T-helper 1 cell treated with Interleukin-12 subunit alpha and Interleukin-12 subunit beta and Interleukin-4 antibody, amounts not matched to agents 30 ng/mL and 1 ng/mL, for 36 hours (primary cell): ENCODE data around the gene DAB2IP. TPM values are rescaled to one million over a fixed set of nuclear protein-coding genes. Genes with fewer than 3 reads are reported as not detected.

Source experiments
- intact Hi-C: fragments of 100-400 bp; cut with micrococcal nuclease; formaldehyde crosslinking; loops from one replicate; pipeline ENCODE4 v1.15.1; 2024
- total RNA-seq: library from RNA; stranded (reverse); gene quantifications from 2 replicates; pipeline ENCODE4 v1.2.3, GENCODE V29; 2022

DAB2IP gene
- total RNA-seq, 1 donor from 2014 or later, result 0.32 TPM

DNA sequence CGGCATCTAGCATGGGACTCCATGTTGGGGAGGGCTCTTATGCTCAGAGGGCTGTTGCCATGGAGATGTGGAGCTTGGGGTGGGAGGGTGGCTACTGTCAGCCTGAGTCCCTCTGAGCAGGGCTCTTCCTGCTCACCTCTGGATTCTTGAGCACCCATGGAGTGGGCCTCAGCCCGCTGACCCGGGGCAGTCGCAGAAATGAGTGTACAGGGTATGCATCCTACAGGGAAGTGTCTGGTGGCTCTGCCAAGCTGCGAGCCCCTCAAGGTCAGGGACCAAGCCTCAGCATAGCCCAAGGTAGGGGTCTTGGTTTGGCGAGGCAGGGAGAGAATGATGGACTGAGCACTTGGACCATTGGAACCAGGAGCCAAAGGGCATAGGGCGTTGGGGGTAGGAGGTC is 104.1 kb downstream of the DAB2IP start:
- intact Hi-C loops, result no loop called here

DNA sequence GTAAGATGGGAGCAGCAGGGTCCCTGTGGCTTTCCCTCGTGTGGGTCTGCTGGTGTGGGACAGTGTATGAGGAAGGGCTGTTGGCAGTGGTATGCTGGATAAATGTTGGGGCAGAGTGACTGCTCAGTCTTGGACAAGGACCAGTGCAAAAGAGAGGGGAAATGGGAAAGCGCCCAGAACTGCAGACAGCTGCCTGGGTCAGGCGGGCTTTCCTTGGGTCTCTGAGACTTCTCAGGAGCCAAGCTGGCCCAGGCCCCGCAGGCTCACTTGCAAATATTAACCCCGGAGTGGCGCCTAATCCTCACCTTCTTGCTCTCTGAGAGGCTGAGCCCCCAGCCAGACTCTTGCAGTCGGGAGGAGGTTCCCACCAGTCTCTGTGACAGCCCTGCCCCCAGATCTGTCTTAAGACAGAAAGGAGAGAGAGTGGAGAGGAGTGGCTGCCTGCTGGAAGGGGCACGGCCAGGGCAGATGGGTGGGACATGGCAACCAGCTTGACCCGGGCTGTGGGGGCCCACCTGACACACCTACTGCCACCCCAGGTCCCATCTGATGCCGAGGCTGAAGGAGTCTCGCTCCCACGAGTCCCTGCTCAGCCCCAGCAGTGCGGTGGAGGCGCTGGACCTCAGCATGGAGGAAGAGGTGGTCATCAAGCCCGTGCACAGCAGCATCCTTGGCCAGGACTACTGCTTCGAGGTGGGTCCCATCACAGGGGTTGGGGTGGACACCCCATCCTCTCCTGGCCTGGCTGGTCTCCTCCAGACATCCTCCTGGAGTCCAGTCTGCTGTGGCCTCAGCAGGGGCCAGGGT is 105.2 kb downstream of the DAB2IP start:
- intact Hi-C loops, result no loop called here

DNA sequence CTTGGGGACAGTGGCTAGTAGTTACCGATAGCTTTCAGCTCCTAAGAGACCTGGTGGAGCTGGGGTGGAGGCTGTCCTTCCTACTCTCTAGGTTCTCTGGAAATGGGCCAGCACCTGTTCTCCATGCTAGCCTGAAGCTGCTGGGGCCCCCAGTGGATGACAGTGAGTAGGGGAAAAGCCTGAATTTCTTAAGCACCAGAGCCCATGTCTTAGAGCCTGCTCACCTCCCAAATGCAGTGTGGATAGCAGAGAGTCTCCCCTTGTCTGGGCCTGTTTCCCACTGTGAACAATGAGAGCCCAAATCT is 105.8 kb downstream of the DAB2IP start:
- intact Hi-C loops, result no loop called here

GRCh38 chr9:121758693-121759092 is 107.3 kb downstream of the DAB2IP start:
- intact Hi-C loops, result no loop called here

GRCh38 chr9:121759996-121760395 is 108.6 kb downstream of the DAB2IP start:
- intact Hi-C loops, result no loop called here

- intact Hi-C loops, result no loop called here
Observed at GRCh38 chr9:121760571-121760970, 109.1 kb downstream of the DAB2IP start.

DNA sequence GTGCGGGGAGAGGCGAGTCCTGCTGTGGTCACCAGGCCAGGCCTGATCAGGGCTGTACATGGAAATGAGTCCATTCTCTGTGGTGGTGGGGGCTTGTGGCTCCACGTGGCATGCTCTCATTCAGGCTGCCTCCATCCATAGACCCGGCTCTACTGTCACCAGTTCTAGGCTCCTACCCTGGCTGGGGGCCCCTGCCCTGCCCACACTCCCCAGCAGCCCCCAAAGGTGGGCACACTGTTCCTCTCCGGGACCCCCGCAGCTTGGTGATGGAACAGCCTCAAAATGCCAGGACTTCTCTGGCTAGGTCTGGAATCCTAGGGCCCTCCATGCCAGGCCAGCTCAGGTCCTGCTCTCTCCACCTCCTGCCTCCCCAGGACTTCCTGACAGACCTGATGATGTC is 111.7 kb downstream of the DAB2IP start:
- intact Hi-C loops, result no loop called here

DNA sequence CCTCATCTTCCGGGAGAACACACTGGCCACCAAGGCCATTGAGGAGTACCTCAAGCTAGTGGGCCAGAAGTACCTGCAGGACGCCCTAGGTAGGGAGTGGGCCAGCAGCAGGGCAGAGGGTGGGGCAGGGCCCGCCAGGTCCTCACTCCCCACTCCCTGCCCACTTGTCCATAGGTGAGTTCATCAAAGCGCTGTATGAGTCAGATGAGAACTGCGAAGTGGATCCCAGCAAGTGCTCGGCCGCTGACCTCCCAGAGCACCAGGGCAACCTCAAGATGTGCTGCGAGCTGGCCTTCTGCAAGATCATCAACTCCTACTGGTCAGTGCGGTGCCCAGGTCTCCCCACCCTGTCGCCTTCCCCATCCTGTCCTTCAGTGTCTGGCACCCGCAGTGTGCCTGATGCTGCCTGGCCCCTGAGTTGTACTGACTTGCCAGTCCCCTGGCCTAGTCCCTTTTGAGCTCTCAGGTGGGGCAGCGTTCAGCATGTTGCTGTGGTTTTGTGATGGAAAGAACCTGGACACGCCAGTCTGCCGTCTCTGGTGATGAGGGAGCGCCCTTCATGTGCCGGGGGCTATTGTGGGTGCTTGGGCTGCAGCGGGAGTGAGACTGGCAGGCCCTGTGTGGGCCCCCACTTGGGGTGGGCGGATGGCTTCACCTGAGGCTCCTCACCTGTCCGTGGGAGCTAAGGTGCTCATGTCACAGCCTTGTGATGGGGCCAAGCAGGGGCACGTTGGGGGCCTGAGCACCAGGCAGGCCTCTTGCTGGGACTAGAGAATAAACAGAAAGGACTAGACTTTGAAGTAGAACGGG is 112.3 kb downstream of the DAB2IP start:
- intact Hi-C loops, result no loop called here

DNA sequence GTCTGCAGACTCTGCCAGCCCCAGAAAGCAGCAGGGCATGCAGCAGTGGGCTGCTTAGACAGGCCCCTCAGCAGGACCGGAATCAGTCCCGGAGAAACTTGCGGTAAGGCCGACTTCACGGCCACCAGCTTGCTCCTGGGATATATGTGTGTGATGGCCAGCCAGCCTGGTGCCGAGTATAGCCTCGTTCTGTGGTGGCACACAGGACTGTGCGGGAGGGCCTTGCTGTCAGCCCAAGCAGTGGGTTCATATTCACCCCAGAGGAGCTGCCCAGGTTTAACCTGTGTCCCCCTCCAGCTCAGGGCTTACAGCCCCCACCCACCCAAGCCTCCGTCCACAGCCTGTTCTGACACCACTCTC is 112.9 kb downstream of the DAB2IP start:
- intact Hi-C loops, result no loop called here

GRCh38 chr9:121765021-121765950 is 113.9 kb downstream of the DAB2IP start:
- intact Hi-C loops, result no loop called here

DNA sequence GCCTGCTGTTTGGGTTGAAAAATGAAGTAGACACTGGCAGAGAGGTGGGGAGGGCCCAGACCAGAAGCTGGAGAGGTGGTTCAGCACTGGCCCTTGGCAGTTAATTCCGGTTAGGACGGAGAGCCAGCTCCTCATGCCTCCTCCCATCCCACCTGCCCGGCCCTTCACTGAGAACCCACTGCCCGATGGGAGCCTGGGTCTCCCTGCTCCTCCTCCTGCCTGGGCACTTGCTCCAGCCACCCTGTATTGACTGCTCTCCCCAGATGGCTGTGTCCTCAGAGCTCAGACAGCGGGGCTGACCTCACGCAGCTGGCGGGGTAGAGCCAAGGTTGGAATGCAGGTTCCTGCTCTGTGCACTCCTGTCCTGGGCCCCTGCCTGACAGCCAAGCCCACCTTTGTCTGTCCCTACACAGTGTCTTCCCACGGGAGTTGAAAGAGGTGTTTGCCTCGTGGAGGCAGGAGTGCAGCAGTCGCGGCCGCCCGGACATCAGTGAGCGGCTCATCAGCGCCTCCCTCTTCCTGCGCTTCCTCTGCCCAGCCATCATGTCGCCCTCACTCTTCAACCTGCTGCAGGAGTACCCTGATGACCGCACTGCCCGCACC is 114.7 kb downstream of the DAB2IP start:
- intact Hi-C loops, result no loop called here

GRCh38 chr9:121767171-121767769 is 115.8 kb downstream of the DAB2IP start:
- intact Hi-C loops, result no loop called here

GRCh38 chr9:121768416-121769015 is 117.1 kb downstream of the DAB2IP start:
- intact Hi-C loops, result no loop called here

- intact Hi-C loops, result no loop called here
Observed at GRCh38 chr9:121769939-121770338, 118.5 kb downstream of the DAB2IP start.

- intact Hi-C loops, result no loop called here
Observed at GRCh38 chr9:121770415-121771273, 119.2 kb downstream of the DAB2IP start.

- intact Hi-C loops, result no loop called here
Observed at GRCh38 chr9:121771418-121771817, 120.0 kb downstream of the DAB2IP start.

DNA sequence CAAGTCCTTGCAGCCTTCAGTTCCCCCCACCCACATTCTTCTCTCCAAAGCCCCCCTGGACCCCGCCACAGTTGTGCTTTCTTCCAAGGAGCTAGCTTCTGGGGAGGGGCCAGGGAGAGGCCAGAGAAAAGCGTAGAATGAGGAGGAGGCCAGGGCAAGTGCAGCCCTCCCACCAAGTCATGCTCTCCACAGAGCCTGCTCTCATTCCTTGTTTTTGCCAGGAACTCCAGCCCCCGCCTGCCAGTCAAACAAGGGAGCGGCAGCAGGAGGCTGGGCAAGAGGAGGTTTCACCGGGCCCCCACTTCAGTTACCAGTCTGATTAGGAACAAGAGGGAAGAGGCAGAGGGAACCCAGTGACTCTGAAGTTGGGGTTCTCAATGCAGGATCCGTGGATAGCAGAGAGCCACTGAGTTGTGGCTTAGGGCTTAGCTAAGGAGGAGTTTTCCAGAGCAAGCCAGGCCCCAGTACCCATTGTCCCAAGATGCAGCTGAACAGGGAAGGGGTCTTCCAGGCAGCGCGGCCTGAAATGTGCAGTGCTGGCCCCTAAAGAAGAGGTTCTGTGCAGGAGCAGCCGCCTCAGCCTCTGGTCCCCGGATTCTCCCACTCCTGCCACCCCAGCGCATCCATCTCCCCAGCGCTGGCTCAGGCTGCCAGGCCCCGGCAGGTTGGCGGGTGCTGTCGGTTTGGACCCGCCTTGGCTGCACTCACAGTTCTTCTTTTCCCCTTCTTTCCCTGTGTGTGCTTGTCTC is 120.6 kb downstream of the DAB2IP start:
- intact Hi-C loops, result no loop called here

DNA sequence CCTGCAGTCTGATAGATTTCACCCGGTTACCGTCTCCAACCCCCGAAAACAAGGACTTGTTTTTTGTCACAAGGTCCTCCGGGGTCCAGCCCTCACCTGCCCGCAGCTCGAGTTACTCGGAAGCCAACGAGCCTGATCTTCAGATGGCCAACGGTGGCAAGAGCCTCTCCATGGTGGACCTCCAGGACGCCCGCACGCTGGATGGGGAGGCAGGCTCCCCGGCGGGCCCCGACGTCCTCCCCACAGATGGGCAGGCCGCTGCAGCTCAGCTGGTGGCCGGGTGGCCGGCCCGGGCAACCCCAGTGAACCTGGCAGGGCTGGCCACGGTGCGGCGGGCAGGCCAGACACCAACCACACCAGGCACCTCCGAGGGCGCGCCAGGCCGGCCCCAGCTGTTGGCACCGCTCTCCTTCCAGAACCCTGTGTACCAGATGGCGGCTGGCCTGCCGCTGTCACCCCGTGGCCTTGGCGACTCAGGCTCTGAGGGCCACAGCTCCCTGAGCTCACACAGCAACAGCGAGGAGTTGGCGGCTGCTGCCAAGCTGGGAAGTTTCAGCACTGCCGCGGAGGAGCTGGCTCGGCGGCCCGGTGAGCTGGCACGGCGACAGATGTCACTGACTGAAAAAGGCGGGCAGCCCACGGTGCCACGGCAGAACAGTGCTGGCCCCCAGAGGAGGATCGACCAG is 121.3 kb downstream of the DAB2IP start:
- intact Hi-C loops, result no loop called here
